HuH-7 (cell line): ENCODE results near the gene UBE2K.
"Not testable (repeated sequence)": the region's sequence is repeated elsewhere in the genome, so short reads cannot be mapped to it uniquely, and the experiment has no call there.

Experiments used
- DNase-seq: peaks from one replicate; pipeline ENCODE4 v3.0.0; 2011; ENCODE audit warnings: low spot score

The UBE2K gene

GRCh38 chr4:39730072-39730471 lies 32.1 kb downstream of the UBE2K start:
- no peak for DNase-seq

DNA sequence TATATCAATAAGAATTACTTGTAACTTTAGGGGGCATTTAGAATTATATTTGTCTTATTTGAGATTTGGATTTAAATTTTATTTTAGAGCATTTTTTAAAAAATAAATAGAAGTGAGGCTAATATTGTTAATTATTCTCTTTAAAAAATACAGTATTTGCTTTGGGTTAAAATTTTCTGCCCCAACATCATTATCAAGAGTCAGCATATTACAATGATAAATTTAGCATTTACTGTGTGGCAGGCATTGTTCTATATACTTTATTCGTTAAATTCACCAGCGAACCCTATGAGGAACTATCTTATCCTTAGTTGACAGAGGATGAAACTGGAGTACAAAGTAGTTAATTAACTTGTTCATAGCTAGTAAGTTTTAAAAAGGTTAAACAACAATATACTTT lies 34.0 kb downstream of the UBE2K start:
- DNase-seq, result no peak

GRCh38 chr4:39732728-39733127 lies 34.8 kb downstream of the UBE2K start:
- no peak for DNase-seq

DNA sequence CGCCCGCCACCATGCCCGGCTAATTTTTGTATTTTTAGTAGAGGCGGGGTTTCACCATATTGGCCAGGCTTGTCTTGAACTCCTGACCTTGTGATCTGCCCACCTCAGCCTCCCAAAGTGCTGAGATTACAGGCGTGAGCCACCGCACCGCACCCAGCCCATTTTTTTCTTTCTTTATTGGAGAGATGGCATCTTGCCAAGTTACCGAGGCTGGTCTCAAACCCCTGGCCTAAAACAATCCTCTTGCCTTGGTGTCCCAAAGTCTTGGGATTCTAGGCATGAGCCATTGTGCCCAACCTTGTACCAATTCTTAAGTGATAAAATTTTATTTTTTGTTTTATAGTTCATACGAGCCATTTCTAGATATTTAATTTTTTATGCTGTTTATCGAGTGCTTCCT lies 41.7 kb downstream of the UBE2K start:
- not testable (repeated sequence) for DNase-seq

GRCh38 chr4:39741401-39741800 lies 43.5 kb downstream of the UBE2K start:
- DNase-seq, result no peak

- DNase-seq, result no peak
Measured at GRCh38 chr4:39745920-39746319, 48.0 kb downstream of the UBE2K start.

DNA sequence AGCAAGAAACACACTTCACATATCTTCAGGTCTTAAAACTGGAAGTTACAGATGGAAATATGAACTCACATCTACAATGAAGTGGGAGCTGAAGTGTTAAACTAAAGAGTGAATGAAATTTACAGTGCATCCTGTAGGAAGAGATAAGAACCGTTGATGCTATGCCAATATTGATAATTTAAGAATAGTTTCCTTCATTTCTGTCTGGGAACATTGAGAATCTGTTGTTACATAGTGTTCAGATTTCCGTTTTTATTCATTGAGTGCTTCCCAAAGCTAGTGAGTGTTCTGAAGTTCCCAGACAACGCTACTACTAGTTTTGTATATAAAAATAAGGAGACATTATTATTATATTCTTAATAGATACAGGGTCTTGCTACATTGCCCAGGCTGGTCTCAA lies 52.3 kb downstream of the UBE2K start:
- no peak for DNase-seq

- DNase-seq, result no peak
Measured at GRCh38 chr4:39754309-39754708, 56.4 kb downstream of the UBE2K start.

DNA sequence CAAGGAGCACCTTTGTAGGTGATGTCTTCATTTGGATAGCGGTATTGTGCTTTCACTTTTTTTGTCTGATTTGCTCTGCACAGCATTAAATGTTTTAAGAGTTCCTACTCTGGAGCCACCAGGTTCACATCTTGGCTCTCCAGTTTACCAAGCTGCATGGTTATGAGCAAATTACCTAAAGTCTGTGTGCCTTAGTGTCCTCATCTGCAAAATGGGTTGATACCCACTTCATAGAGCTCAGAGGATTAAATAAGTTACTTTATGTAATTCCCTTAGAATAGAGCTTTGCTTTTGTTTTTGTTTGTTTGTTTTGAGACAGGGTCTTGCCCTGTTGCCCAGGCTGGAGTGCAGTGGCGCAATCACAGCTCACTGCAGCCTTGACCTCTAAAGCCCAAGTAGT lies 58.2 kb downstream of the UBE2K start:
- DNase-seq, result no peak

GRCh38 chr4:39758176-39758575 lies 60.2 kb downstream of the UBE2K start:
- DNase-seq, result no peak

- no peak for DNase-seq
Measured at GRCh38 chr4:39759569-39759968, 61.6 kb downstream of the UBE2K start.

- DNase-seq, result no peak
Measured at GRCh38 chr4:39761005-39761667, 63.2 kb downstream of the UBE2K start.

- DNase-seq, result no peak
Measured at GRCh38 chr4:39763714-39764572, 66.0 kb downstream of the UBE2K start.

DNA sequence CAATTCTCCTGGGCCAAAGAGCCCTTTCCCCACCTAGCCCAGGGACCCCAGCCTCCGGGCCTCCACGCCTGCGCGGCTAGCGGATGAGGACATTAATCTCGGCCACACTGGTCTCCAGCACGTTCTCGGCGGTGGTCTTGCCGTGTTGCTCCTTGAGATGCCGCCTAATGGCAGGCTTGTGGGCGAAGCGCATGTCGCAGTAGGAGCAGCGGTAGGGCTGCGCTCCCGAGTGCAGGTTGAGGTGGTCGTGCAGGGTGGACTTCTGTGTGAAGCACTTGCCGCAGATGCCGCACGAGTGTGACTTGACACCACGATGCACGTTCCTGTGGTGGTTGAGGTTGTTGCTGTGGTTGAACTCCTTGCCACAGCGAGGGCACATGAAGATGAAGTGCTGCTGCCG lies 72.1 kb downstream of the UBE2K start:
- DNase-seq, result no peak

- DNase-seq, result no peak
Measured at GRCh38 chr4:39770471-39770870, 72.5 kb downstream of the UBE2K start.

GRCh38 chr4:39770969-39771724 lies 73.2 kb downstream of the UBE2K start:
- DNase-seq, result no peak

- not testable (repeated sequence) for DNase-seq
Measured at GRCh38 chr4:39781988-39782387, 84.1 kb downstream of the UBE2K start.

DNA sequence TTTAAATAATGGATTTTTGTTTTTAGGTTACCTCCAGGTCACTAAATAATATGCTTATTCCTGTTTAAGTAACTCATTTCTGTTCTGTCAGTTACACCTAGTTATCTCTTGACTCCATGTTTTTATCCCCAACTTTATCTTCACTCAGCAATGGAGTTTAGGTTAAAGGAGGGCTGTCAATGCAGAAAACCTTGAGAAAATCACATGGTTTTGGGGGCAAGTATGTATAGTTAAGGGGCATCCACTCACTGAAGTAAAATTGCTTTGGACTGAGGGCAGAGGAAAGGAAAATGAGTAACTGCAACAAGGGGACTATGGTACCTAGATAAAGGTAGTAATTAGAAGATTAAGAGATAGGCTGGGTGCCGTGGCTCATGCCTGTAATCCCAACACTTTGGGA lies 87.1 kb downstream of the UBE2K start:
- DNase-seq, result no peak

DNA sequence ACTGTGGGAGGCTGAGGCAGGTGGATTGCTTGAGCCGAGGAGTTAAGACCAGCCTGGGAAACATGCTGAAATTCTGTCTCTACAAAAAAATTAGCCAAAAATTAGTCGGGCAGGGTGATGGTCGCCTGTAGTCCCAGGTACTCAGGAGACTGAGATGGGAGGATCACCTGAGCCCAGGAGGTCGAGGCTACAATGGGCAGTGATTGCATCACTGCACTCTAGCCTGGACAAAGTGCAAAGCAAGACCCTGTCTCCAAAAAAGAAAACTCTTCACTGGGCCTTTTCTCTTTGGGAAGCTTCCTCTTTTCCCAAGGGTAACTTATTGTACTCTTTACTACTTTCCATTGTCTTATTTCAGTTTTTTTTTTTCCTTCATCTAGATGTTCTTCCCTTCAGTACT lies 88.9 kb downstream of the UBE2K start:
- DNase-seq, result no peak

- no peak for DNase-seq
Measured at GRCh38 chr4:39792128-39792527, 94.2 kb downstream of the UBE2K start.

DNA sequence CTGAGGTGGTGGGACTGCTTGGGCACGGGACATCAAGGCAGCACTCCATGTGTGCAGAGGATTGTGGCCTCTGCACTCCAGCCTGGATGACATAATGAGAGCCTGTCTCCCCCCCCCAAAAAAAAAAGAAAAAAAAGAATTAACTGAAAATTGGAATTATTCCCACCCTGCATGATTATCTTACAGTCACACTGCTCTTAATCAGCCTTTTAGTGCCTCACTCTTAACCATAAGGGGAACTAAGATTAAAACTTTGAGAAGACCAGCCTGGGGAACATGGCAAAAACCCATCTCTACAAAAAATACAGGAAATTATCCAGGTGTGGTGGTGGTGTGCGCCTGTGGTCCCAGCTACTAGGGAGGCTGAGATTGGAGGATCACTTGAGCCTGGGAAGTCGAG lies 94.6 kb downstream of the UBE2K start:
- no peak for DNase-seq

- DNase-seq, result not testable (repeated sequence)
Measured at GRCh38 chr4:39792976-39793375, 95.0 kb downstream of the UBE2K start.

GRCh38 chr4:39802005-39802404 lies 104.1 kb downstream of the UBE2K start:
- no peak for DNase-seq
